Spinal cord (tissue), 10 donors: ENCODE data around the gene RTTN. TPM values are rescaled to one million over a fixed set of nuclear protein-coding genes. Genes with fewer than 3 reads are reported as not detected.

Source experiments
- DNase-seq, 6 donors: peaks; one replicate each; pipeline versions ENCODE4 v3.0.0 to v3.0.0-alpha.2; 2013 to 2015; ENCODE audit warnings: low spot score in 6 of 6, low read depth in 4 of 6
- H3K27ac ChIP-seq: one replicate; pipeline ENCODE4 v1.5.1; 2013; ENCODE audit warnings: low read depth, low read length, control low read depth
- H3K27me3 ChIP-seq: one replicate; pipeline ENCODE4 v1.6.1; 2013; ENCODE audit warnings: low read length; ENCODE audit not compliant: control insufficient read depth, insufficient read depth
- H3K36me3 ChIP-seq: one replicate; pipeline ENCODE4 v1.6.1; 2013; ENCODE audit warnings: low read length; ENCODE audit not compliant: control insufficient read depth, insufficient read depth
- H3K4me1 ChIP-seq: one replicate; pipeline ENCODE4 v1.6.1; 2013; ENCODE audit warnings: low read length; ENCODE audit not compliant: control insufficient read depth, insufficient read depth
- H3K4me3 ChIP-seq: one replicate; pipeline ENCODE4 v1.5.1; 2013; ENCODE audit warnings: low read depth, low read length, control low read depth
- H3K9me3 ChIP-seq: one replicate; pipeline ENCODE4 v1.6.1; 2013; ENCODE audit warnings: low read length; ENCODE audit not compliant: control insufficient read depth, insufficient read depth
- WGBS: methylation state at CpG from one replicate; pipeline ENCODE4 v1.1.5; 2013; ENCODE audit warnings: missing lambda C conversion rate; ENCODE audit not compliant: insufficient coverage; 5-methylcytosine and 5-hydroxymethylcytosine counted together
- polyA plus RNA-seq, 2 donors: library from polyadenylated mRNA; unstranded; fragments of 120-200 nt; gene quantifications; one replicate each; pipeline ENCODE4 v1.2.1, GENCODE V29; 2013; ENCODE audit not compliant: insufficient read length in 2 of 2
- total RNA-seq, 2 donors: library from RNA; depleted of rRNA in 1 of 2; stranded (reverse); fragments of 120-200 nt in 1 of 2; fragments of >200 nt in 1 of 2; gene quantifications; one replicate each; pipeline versions ENCODE4 v1.2.3 to v1.2.4, GENCODE V29; 2013 to 2014
- donor health status: healthy.

RTTN gene
- total and polyA plus RNA-seq, 4 donors: 14.0 to 46.0 (median 18.1) TPM

- DNase-seq: no peak
- Histone ChIP-seq H3K9me3 (no peaks in the 10 kb centered on the region), H3K4me1 (no peaks in the 10 kb centered on the region), H3K27me3 (no peaks in the 10 kb centered on the region), H3K27ac (no peak overlapping the region), H3K4me3 (no peak overlapping the region), H3K36me3 (no peaks in the 10 kb centered on the region)
- WGBS: no CpG with 5 or more reads among the region's 1 CpG
These were observed 66.3 kb downstream of the RTTN start for GRCh38 chr18:70139138-70139537.

GRCh38 chr18:70135604-70136003 lies 69.9 kb downstream of the RTTN start:
- Histone ChIP-seq H3K9me3 (no peaks in the 10 kb centered on the region), H3K4me1 (no peaks in the 10 kb centered on the region), H3K27ac (no peak overlapping the region), H3K4me3 (no peak overlapping the region), H3K27me3 (no peaks in the 10 kb centered on the region), H3K36me3 (no peaks in the 10 kb centered on the region)
- no peak for DNase-seq
- no CpG with 5 or more reads among the region's 2 CpGs for WGBS

DNA sequence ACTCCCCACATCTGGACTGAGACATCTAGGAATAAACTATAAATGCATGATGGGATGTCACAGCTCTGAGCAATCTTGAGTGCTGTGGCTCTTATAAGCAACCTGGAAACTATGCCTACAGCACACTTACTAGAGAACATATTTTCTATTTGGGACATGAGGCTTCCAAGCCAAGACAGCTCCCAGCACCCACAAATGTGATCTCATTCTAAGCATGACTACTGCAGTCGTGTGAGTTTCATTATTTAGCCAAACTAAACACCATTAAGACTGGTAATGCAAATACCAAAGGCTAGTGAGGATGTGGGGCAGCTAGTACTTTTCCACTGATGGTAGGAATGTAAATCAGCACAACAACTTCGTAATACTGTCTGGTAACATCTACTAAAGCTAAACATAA lies 72.5 kb downstream of the RTTN start:
- no peak overlapping the region for H3K27ac ChIP-seq
- WGBS: no CpG with 5 or more reads among the region's 2 CpGs

DNA sequence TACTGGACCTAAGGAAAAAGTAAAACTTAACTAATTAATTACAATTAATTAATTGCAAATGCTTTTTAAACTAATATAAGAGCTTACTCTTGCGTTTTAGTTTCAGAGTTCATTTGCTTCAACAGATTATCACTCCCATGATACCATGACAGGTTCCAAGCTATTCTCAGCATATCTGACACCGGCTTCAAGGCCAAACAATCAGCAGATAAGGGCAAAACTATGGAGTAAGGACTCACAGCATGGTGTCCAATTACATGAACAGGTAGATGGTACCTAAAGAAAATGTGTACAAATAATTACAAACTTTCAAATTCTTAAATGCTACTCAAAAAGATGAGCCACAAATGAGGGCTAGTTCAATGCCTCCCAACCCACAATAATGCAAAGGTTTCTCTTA lies 77.2 kb downstream of the RTTN start:
- Histone ChIP-seq H3K27me3 (no peaks in the 10 kb centered on the region), H3K4me1 (no peaks in the 10 kb centered on the region), H3K4me3 (no peak overlapping the region), H3K9me3 (no peaks in the 10 kb centered on the region), H3K27ac (no peak overlapping the region), H3K36me3 (no peaks in the 10 kb centered on the region)
- no peak for DNase-seq
- no CpG with 5 or more reads among the region's 2 CpGs for WGBS

More for the DNA sequence above, 72.5 kb downstream of the RTTN start:
- H3K4me1 ChIP-seq: no peaks in the 10 kb centered on the region
- no peaks in the 10 kb centered on the region for H3K9me3 ChIP-seq
- no peak for DNase-seq
- H3K4me3 ChIP-seq: no peak overlapping the region
- no peaks in the 10 kb centered on the region for H3K27me3 ChIP-seq
- H3K36me3 ChIP-seq: no peaks in the 10 kb centered on the region

DNA sequence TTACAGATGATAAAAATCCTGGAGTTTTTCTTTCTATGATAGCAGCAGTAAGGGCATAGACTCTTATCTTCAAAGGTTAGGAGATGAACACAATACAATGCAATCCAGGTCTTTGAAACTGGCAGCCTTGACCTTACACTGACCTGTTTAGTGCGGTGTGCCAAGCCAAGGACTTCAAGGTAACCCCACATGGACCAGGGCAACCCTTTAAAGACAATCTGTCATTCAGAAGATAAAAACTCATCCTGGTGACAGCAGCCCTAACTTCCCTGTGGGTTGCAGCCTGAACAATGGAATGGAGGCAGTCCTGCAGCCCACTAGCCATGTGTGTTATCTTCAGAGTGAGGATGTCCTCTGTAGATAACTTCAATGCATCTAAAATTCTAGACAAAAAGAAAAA lies 78.1 kb downstream of the RTTN start:
- Histone ChIP-seq H3K4me1 (no peaks in the 10 kb centered on the region), H3K36me3 (no peaks in the 10 kb centered on the region), H3K4me3 (no peak overlapping the region), H3K27ac (no peak overlapping the region), H3K9me3 (no peaks in the 10 kb centered on the region), H3K27me3 (no peaks in the 10 kb centered on the region)
- 71% methylated on average over 1 of the region's 1 CpG for WGBS
- peak in 1 of 6 donors; percentile 10 for DNase-seq

DNA sequence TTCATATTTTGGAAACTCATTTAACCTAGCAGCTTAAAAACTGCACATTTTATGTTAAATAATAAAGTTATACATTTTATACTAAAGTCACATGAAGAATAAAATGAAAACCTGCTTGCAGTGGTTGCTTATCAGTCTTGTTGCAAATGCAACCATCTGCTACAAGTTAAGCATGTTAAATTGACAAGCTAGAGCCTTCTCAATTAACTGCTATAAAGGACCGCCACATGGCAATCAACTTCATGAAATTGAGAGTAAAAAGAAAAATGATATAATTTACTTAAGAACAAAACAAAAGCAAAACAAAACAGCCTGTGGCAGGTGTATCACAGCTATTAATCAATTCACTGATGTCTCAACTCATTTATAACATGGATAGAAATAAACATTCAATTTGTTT lies 78.7 kb downstream of the RTTN start:
- Histone ChIP-seq H3K36me3 (no peaks in the 10 kb centered on the region), H3K27me3 (no peaks in the 10 kb centered on the region), H3K4me3 (no peak overlapping the region), H3K9me3 (no peaks in the 10 kb centered on the region), H3K27ac (no peak overlapping the region), H3K4me1 (no peaks in the 10 kb centered on the region)
- WGBS: no CpG with 5 or more reads among the region's 1 CpG
- peak in 1 of 6 donors; percentile 5 for DNase-seq

- DNase-seq: no peak
These were observed 81.3 kb downstream of the RTTN start for GRCh38 chr18:70124139-70124538.

DNA sequence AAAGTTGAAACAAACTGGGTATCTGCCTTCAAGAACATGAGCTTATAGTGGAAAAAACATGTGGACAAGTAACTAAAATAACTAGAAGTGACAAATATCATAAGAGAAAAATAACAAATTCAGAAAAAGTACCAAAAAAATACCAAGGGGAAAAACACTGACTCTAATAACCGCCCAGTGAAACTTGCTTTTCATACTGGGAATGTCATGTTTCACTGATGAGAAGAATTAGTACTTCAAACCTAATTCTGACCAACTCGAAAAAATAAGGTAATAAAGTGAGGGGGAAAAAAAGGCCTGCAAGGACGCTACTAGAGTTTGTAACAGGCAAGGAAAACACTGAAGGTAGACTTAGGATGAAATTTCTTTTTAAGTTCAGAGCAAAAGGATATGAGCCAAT lies 83.6 kb downstream of the RTTN start:
- WGBS: no CpG with 5 or more reads among the region's 3 CpGs
- peaks cover 2% of the 10 kb centered on the region for H3K9me3 ChIP-seq
- H3K36me3 ChIP-seq: no peaks in the 10 kb centered on the region
- no peak for DNase-seq
- H3K4me1 ChIP-seq: no peaks in the 10 kb centered on the region
- H3K27me3 ChIP-seq: no peaks in the 10 kb centered on the region
- H3K27ac ChIP-seq: no peak overlapping the region
- no peak overlapping the region for H3K4me3 ChIP-seq

More at GRCh38 chr18:70124139-70124538, 81.3 kb downstream of the RTTN start:
- Histone ChIP-seq H3K36me3 (no peaks in the 10 kb centered on the region), H3K4me3 (no peak overlapping the region), H3K27ac (no peak overlapping the region), H3K9me3 (no peaks in the 10 kb centered on the region), H3K4me1 (no peaks in the 10 kb centered on the region), H3K27me3 (no peaks in the 10 kb centered on the region)
- WGBS: 100% methylated on average over 3 of the region's 4 CpGs

DNA sequence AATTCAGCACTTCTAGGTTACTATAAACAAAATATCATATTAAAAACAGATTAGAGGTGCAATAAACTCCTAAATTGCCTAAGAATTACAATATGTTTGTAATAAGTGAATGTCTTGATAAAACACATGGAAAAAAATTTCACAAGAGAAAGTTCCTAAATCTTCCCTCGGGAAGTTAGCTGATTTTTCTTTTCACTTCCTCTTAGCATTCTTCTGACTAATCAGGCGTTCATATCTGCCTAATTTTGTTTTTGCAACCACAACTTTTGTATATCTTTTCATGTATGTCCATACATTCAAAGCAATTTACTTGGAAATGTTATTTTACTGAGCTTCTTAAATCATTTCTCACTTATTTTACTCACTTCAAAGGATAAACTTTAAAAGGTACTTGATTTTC lies 88.5 kb downstream of the RTTN start:
- H3K27ac ChIP-seq: no peak overlapping the region
- WGBS: 100% methylated on average over 1 of the region's 2 CpGs
- H3K4me3 ChIP-seq: no peak overlapping the region
- H3K9me3 ChIP-seq: peaks cover 2% of the 10 kb centered on the region
- DNase-seq: no peak
- H3K4me1 ChIP-seq: no peaks in the 10 kb centered on the region
- no peaks in the 10 kb centered on the region for H3K27me3 ChIP-seq
- no peaks in the 10 kb centered on the region for H3K36me3 ChIP-seq

- no peaks in the 10 kb centered on the region for H3K27me3 ChIP-seq
- H3K4me3 ChIP-seq: no peak overlapping the region
- WGBS: no CpG with 5 or more reads among the region's 1 CpG
- no peak for DNase-seq
- peaks cover 1% of the 10 kb centered on the region for H3K9me3 ChIP-seq
- H3K27ac ChIP-seq: no peak overlapping the region
- no peaks in the 10 kb centered on the region for H3K4me1 ChIP-seq
- peaks cover 7% of the 10 kb centered on the region for H3K36me3 ChIP-seq
These were observed 92.0 kb downstream of the RTTN start for GRCh38 chr18:70113511-70113910.
